Mesenchymal stem cell (in vitro differentiated cells and primary cell): ENCODE data around the gene LIMS1.
A peak's percentile ranks its signal among the peaks of the same experiment; 100 is the strongest.

ENCODE experiments used
- DNase-seq: peaks from one replicate; pipeline ENCODE4 v3.0.0-alpha.2; 2013
- H2AFZ ChIP-seq: one replicate; pipeline ENCODE4 v1.6.1; 2013; ENCODE audit warnings: low read depth, mild to moderate bottlenecking, control low read depth, inconsistent platforms, low read length, moderate library complexity
- H2AK5ac ChIP-seq: 2 replicates; pipeline ENCODE4 v1.6.1; 2013; ENCODE audit warnings: low read length, moderate library complexity, mild to moderate bottlenecking, inconsistent platforms; ENCODE audit not compliant: severe bottlenecking
- H2BK120ac ChIP-seq: one replicate; pipeline ENCODE4 v1.6.1; 2013; ENCODE audit warnings: low read depth, mild to moderate bottlenecking, inconsistent platforms, low read length, moderate library complexity
- H2BK12ac ChIP-seq, 2 experiments: one replicate each; pipeline ENCODE4 v1.6.1; 2013; ENCODE audit warnings: inconsistent platforms in 2 of 2, low read length in 2 of 2, mild to moderate bottlenecking in 2 of 2, moderate library complexity in 2 of 2, control low read depth in 1 of 2
- H2BK15ac ChIP-seq: one replicate; pipeline ENCODE4 v1.6.1; 2013; ENCODE audit warnings: mild to moderate bottlenecking, low read depth, inconsistent platforms; ENCODE audit not compliant: poor library complexity, severe bottlenecking
- H2BK5ac ChIP-seq: 2 replicates; pipeline ENCODE4 v1.6.1; 2013; ENCODE audit warnings: low read depth, mild to moderate bottlenecking, low read length, control low read depth, inconsistent platforms; ENCODE audit not compliant: poor library complexity, severe bottlenecking
- H3K14ac ChIP-seq, 2 experiments: one replicate each; pipeline ENCODE4 v1.6.1; 2013; ENCODE audit warnings: inconsistent platforms in 2 of 2, low read length in 2 of 2, control low read depth in 1 of 2, mild to moderate bottlenecking in 1 of 2, moderate library complexity in 1 of 2
- H3K18ac ChIP-seq, 2 experiments: one replicate each; pipeline ENCODE4 v1.6.1; 2013; ENCODE audit warnings: inconsistent platforms in 2 of 2, low read length in 2 of 2, control low read depth in 1 of 2, low read depth in 1 of 2, mild to moderate bottlenecking in 1 of 2
- H3K23ac ChIP-seq, 2 experiments: one replicate each; pipeline ENCODE4 v1.6.1; 2013; ENCODE audit warnings: inconsistent platforms in 2 of 2, low read length in 2 of 2, mild to moderate bottlenecking in 2 of 2, moderate library complexity in 2 of 2, control low read depth in 1 of 2
- H3K27ac ChIP-seq: 2 replicates; pipeline ENCODE4 v1.5.1; 2013; ENCODE audit warnings: mild to moderate bottlenecking, moderate library complexity, low read length, control low read depth, inconsistent platforms; ENCODE audit not compliant: poor library complexity, severe bottlenecking
- H3K27me3 ChIP-seq, 2 experiments: 2 replicates each; pipeline versions ENCODE4 v1.6.1 to v1.7.0; 2013; ENCODE audit warnings: low read length in 2 of 2, mild to moderate bottlenecking in 2 of 2, moderate library complexity in 2 of 2, control low read depth in 1 of 2, inconsistent platforms in 1 of 2; ENCODE audit not compliant: control insufficient read depth in 1 of 2, insufficient read depth in 1 of 2
- H3K36me3 ChIP-seq, 2 experiments: 2 replicates each; pipeline versions ENCODE4 v1.6.1 to v1.7.0; 2013; ENCODE audit warnings: low read length in 2 of 2, control low read depth in 1 of 2, inconsistent platforms in 1 of 2, low read depth in 1 of 2, mild to moderate bottlenecking in 1 of 2; ENCODE audit not compliant: insufficient read depth in 2 of 2, control insufficient read depth in 1 of 2
- H3K4ac ChIP-seq, 2 experiments: one replicate each; pipeline ENCODE4 v1.6.1; 2013; ENCODE audit warnings: inconsistent platforms in 2 of 2, low read length in 2 of 2, mild to moderate bottlenecking in 2 of 2, moderate library complexity in 2 of 2, control low read depth in 1 of 2, low read depth in 1 of 2
- H3K4me1 ChIP-seq: 2 replicates; pipeline ENCODE4 v1.6.1; 2013; ENCODE audit warnings: low read depth, low read length, control low read depth; ENCODE audit not compliant: control insufficient read depth, insufficient read depth
- H3K4me2 ChIP-seq: 2 replicates; pipeline ENCODE4 v1.6.1; 2013; ENCODE audit warnings: low read length, mild to moderate bottlenecking, inconsistent platforms; ENCODE audit not compliant: poor library complexity, severe bottlenecking
- H3K4me3 ChIP-seq, 2 experiments: 2 replicates each; pipeline versions ENCODE4 v1.5.1 to v1.7.0; 2013; ENCODE audit warnings: low read length in 2 of 2, mild to moderate bottlenecking in 2 of 2, control low read depth in 1 of 2, low read depth in 1 of 2; ENCODE audit not compliant: insufficient read depth in 1 of 2
- H3K79me1 ChIP-seq: replicated peaks from 2 replicates; pipeline ENCODE4 v1.6.1; 2013; ENCODE audit warnings: mild to moderate bottlenecking, control low read depth, low read length, inconsistent platforms; ENCODE audit not compliant: poor library complexity, severe bottlenecking
- H3K9ac ChIP-seq: 2 replicates; pipeline ENCODE4 v1.7.0; 2013; ENCODE audit warnings: mild to moderate bottlenecking, low read length, moderate library complexity
- H3K9me3 ChIP-seq: 2 replicates; pipeline ENCODE4 v1.7.0; 2013; ENCODE audit warnings: mild to moderate bottlenecking, low read length; ENCODE audit not compliant: control insufficient read depth
- H4K8ac ChIP-seq: one replicate; pipeline ENCODE4 v1.6.1; 2013; ENCODE audit warnings: inconsistent platforms, mild to moderate bottlenecking, low read length, moderate library complexity
- H4K91ac ChIP-seq: one replicate; pipeline ENCODE4 v1.6.1; 2013; ENCODE audit warnings: mild to moderate bottlenecking, low read length, inconsistent platforms
- WGBS: methylation state at CpG from one replicate; pipeline ENCODE4 v1.1.7; 2013; ENCODE audit warnings: mixed read lengths; 5-methylcytosine and 5-hydroxymethylcytosine counted together

The LIMS1 gene

GRCh38 chr2:108623616-108624015, 89.3 kb downstream of the LIMS1 start:
- H2AFZ ChIP-seq, result no peak overlapping the region

GRCh38 chr2:108625186-108625827, 91.0 kb downstream of the LIMS1 start:
- Histone ChIP-seq H2AK5ac (peak overlapping the region; percentile 21), H3K4ac (no peak overlapping the region), H3K27ac (peak overlapping the region; percentile 35), H3K79me1 (no peaks in the 10 kb centered on the region), H4K8ac (no peak overlapping the region), H3K18ac (no peak overlapping the region), H3K23ac (no peak overlapping the region), H3K14ac (no peak overlapping the region), H3K4me1 (peaks cover 10% of the 10 kb centered on the region), H3K9me3 (no peaks in the 10 kb centered on the region), H2BK12ac (no peak overlapping the region), H2BK120ac (no peak overlapping the region), H3K9ac (no peak overlapping the region), H2BK15ac (no peak overlapping the region), H3K4me2 (no peak overlapping the region), H3K27me3 (no peaks in the 10 kb centered on the region), H3K4me3 (no peak overlapping the region), H3K36me3 (peaks cover 0 to 3% of the 10 kb centered on the region in 2 experiments), H2AFZ (no peak overlapping the region), H2BK5ac (no peak overlapping the region), H4K91ac (no peak overlapping the region)
- WGBS, result 88% methylated on average over 3 of the region's 5 CpGs
- no peak for DNase-seq

More at GRCh38 chr2:108623616-108624015, 89.3 kb downstream of the LIMS1 start:
- peaks cover 0 to 3% of the 10 kb centered on the region in 2 experiments for H3K36me3 ChIP-seq
- H3K4me3 ChIP-seq, result no peak overlapping the region
- peak overlapping the region; percentile 33 for H3K27ac ChIP-seq
- no peak overlapping the region for H2BK15ac ChIP-seq
- H4K8ac ChIP-seq, result no peak overlapping the region
- no peak overlapping the region for H3K18ac ChIP-seq
- no peaks in the 10 kb centered on the region for H3K9me3 ChIP-seq
- H3K14ac ChIP-seq, result no peak overlapping the region
- H2BK12ac ChIP-seq, result no peak overlapping the region
- H3K27me3 ChIP-seq, result no peaks in the 10 kb centered on the region
- no peak overlapping the region for H3K23ac ChIP-seq
- H2AK5ac ChIP-seq, result no peak overlapping the region
- no peak overlapping the region for H4K91ac ChIP-seq
- no peak for DNase-seq
- H3K4ac ChIP-seq, result no peak overlapping the region
- WGBS, result 48% methylated on average over 6 of the region's 6 CpGs
- H3K79me1 ChIP-seq, result no peaks in the 10 kb centered on the region
- no peak overlapping the region for H3K9ac ChIP-seq
- peak overlapping the region; percentile 37 for H3K4me2 ChIP-seq
- no peak overlapping the region for H2BK5ac ChIP-seq
- H2BK120ac ChIP-seq, result no peak overlapping the region
- peaks cover 13% of the 10 kb centered on the region for H3K4me1 ChIP-seq

- Histone ChIP-seq H3K79me1 (no peaks in the 10 kb centered on the region), H3K23ac (no peak overlapping the region), H3K4me3 (no peak overlapping the region), H3K36me3 (peaks cover 0 to 3% of the 10 kb centered on the region in 2 experiments), H3K18ac (no peak overlapping the region), H2AFZ (no peak overlapping the region), H3K27ac (peak overlapping the region; percentile 51), H3K9me3 (no peaks in the 10 kb centered on the region), H2BK12ac (no peak overlapping the region), H2BK120ac (no peak overlapping the region), H3K27me3 (no peaks in the 10 kb centered on the region), H4K91ac (no peak overlapping the region), H3K14ac (no peak overlapping the region), H3K4me2 (no peak overlapping the region), H2BK5ac (no peak overlapping the region), H3K9ac (no peak overlapping the region), H3K4ac (no peak overlapping the region), H2AK5ac (no peak overlapping the region), H4K8ac (no peak overlapping the region), H2BK15ac (no peak overlapping the region), H3K4me1 (peaks cover 10% of the 10 kb centered on the region)
- 90% methylated on average over 2 of the region's 2 CpGs for WGBS
- no peak for DNase-seq
Observed at GRCh38 chr2:108625828-108626195, 91.5 kb downstream of the LIMS1 start.

GRCh38 chr2:108626995-108627394, 92.7 kb downstream of the LIMS1 start:
- Histone ChIP-seq H4K8ac (no peak overlapping the region), H2BK15ac (no peak overlapping the region), H3K36me3 (peaks cover 0 to 3% of the 10 kb centered on the region in 2 experiments), H3K23ac (no peak overlapping the region), H2BK120ac (no peak overlapping the region), H4K91ac (no peak overlapping the region), H3K4me2 (no peak overlapping the region), H3K79me1 (no peaks in the 10 kb centered on the region), H3K27ac (peak overlapping the region; percentile 49), H2AFZ (no peak overlapping the region), H3K4me1 (peaks cover 11% of the 10 kb centered on the region), H2BK12ac (no peak overlapping the region), H2AK5ac (no peak overlapping the region), H3K27me3 (no peaks in the 10 kb centered on the region), H3K4me3 (no peak overlapping the region), H3K9ac (no peak overlapping the region), H3K14ac (no peak overlapping the region), H2BK5ac (no peak overlapping the region), H3K18ac (no peak overlapping the region), H3K4ac (no peak overlapping the region), H3K9me3 (no peaks in the 10 kb centered on the region)
- DNase-seq, result peak; percentile 39
- 80% methylated on average over 1 of the region's 2 CpGs for WGBS
